AG09309 (cell line): Measurements from ENCODE around the gene IQCF5.

ENCODE experiments used
- DNase-seq: peaks from one replicate; pipeline ENCODE4 v3.0.0-alpha.2; 2010; ENCODE audit warnings: low read depth
- H3K4me3 ChIP-seq: 2 replicates; pipeline ENCODE4 v1.5.1; 2011; ENCODE audit warnings: mild to moderate bottlenecking, low read depth, low read length, moderate library complexity; ENCODE audit not compliant: control insufficient read depth
- CTCF ChIP-seq: IDR thresholded peaks from 2 replicates; pipeline ENCODE4 v1.5.1; 2011; ENCODE audit warnings: mild to moderate bottlenecking, low read depth, low read length, inconsistent platforms; ENCODE audit not compliant: insufficient read depth, control insufficient read depth; ENCODE audit errors: missing control alignments

IQCF5 gene

GRCh38 chr3:51897391-51897790 is 22.0 kb upstream of the IQCF5 start:
- no peak overlapping the region for H3K4me3 ChIP-seq
- DNase-seq = no peak
- no peak for TF ChIP-seq CTCF

GRCh38 chr3:51896607-51897305 is 21.4 kb upstream of the IQCF5 start:
- no peak for DNase-seq
- no peak overlapping the region for H3K4me3 ChIP-seq
- TF ChIP-seq CTCF = no peak

GRCh38 chr3:51894939-51895338 is 19.5 kb upstream of the IQCF5 start:
- H3K4me3 ChIP-seq = no peak overlapping the region
- TF ChIP-seq CTCF = no peak
- DNase-seq = no peak

GRCh38 chr3:51894391-51894790 is 19.0 kb upstream of the IQCF5 start:
- no peak for TF ChIP-seq CTCF
- DNase-seq = no peak
- no peak overlapping the region for H3K4me3 ChIP-seq

GRCh38 chr3:51891242-51892039 is 16.0 kb upstream of the IQCF5 start:
- no peak for TF ChIP-seq CTCF
- no peak overlapping the region for H3K4me3 ChIP-seq
- DNase-seq = no peak

- no peak for DNase-seq
- no peak for TF ChIP-seq CTCF
Measured at GRCh38 chr3:51888463-51889105, 13.2 kb upstream of the IQCF5 start.

More at GRCh38 chr3:51888463-51889105, 13.2 kb upstream of the IQCF5 start:
- no peak overlapping the region for H3K4me3 ChIP-seq
